GM12878 (cell line): ENCODE results near the gene KCNIP2.

Experiments used
- CEBPB ChIP-seq, 2 experiments: fragments of 150-350 bp in 1 of 2; IDR thresholded peaks; 2 replicates each; pipeline ENCODE4 v1.6.1; 2012 to 2014; ENCODE audit warnings: low read depth in 2 of 2, low read length in 2 of 2, borderline replicate concordance in 1 of 2, inconsistent platforms in 1 of 2
- CHD1 ChIP-seq: IDR thresholded peaks from 2 replicates; pipeline ENCODE4 v1.6.1; 2012; ENCODE audit warnings: low read depth, low read length, improper control_type of control experiment
- CREB1 ChIP-seq: IDR thresholded peaks from 2 replicates; pipeline ENCODE4 v1.6.1; 2012; ENCODE audit warnings: low read depth, mild to moderate bottlenecking, inconsistent platforms
- CTCF ChIP-seq, 3 experiments: IDR thresholded peaks in 2 of 3; conservative IDR thresholded peaks in 1 of 3; 2 replicates each; pipeline ENCODE4 v1.5.1; 2011; ENCODE audit warnings: low read depth in 3 of 3, low read length in 3 of 3, mild to moderate bottlenecking in 3 of 3, control low read depth in 2 of 3, moderate library complexity in 2 of 3, inconsistent platforms in 1 of 3, mixed read lengths in 1 of 3; ENCODE audit not compliant: control insufficient read depth in 2 of 3, insufficient read depth in 1 of 3; ENCODE audit errors: extremely low read depth in 1 of 3
- ESRRA ChIP-seq: IDR thresholded peaks from 2 replicates; pipeline ENCODE4 v1.6.1; 2012; ENCODE audit warnings: mild to moderate bottlenecking, low read length, improper control_type of control experiment
- JUND ChIP-seq: IDR thresholded peaks from 2 replicates; pipeline ENCODE4 v1.6.1; 2012; ENCODE audit warnings: low read depth, mild to moderate bottlenecking, low read length, improper control_type of control experiment, moderate library complexity
- PKNOX1 ChIP-seq: fragments of 450-650 bp; IDR thresholded peaks from 2 replicates; pipeline ENCODE4 v1.6.1; 2016; ENCODE audit warnings: mild to moderate bottlenecking
- PML ChIP-seq: IDR thresholded peaks from 2 replicates; pipeline ENCODE4 v1.6.1; 2012; ENCODE audit warnings: low read length, inconsistent platforms
- POLR2A ChIP-seq: IDR thresholded peaks from 2 replicates; pipeline ENCODE4 v1.6.1; 2011; ENCODE audit warnings: low read depth, mild to moderate bottlenecking, low read length
- RAD21 ChIP-seq: IDR thresholded peaks from 2 replicates; pipeline ENCODE4 v1.6.1; 2011; ENCODE audit warnings: mild to moderate bottlenecking, low read depth, low read length, moderate library complexity; ENCODE audit not compliant: insufficient read depth
- ZBTB33 ChIP-seq: fragments of 450-650 bp; IDR thresholded peaks from 2 replicates; pipeline ENCODE4 v1.6.1; 2017; ENCODE audit warnings: mild to moderate bottlenecking
- ZNF592 ChIP-seq: fragments of 450-650 bp; IDR thresholded peaks from 2 replicates; pipeline ENCODE4 v1.6.1; 2017; ENCODE audit warnings: mild to moderate bottlenecking, moderate library complexity

- TF ChIP-seq CTCF (IDR thresholded peaks at IDR 0.05 in 2 of 3, conservative IDR thresholded peaks at IDR 0.05 in 1 of 3; ENCODE audit: control insufficient read depth in 2 of 3, extremely low read depth in 1 of 3, insufficient read depth in 1 of 3, low read depth in 3 of 3, low read length in 3 of 3) = no peak
- TF ChIP-seq PKNOX1 = no peak
- TF ChIP-seq ESRRA = no peak
- TF ChIP-seq ZBTB33 = no peak
- TF ChIP-seq JUND = no peak
- TF ChIP-seq RAD21 = no peak
- no peak for TF ChIP-seq CEBPB (IDR thresholded peaks at IDR 0.05; ENCODE audit: borderline replicate concordance in 1 of 2, low read depth in 2 of 2, low read length in 2 of 2)
- no peak for TF ChIP-seq ZNF592
- no peak for TF ChIP-seq POLR2A
- no peak for TF ChIP-seq CHD1
- no peak for TF ChIP-seq CREB1
- no peak for TF ChIP-seq PML
Measured at GRCh38 chr10:101807158-101807557, 36.4 kb downstream of the KCNIP2 start.
